NCI-H2029 treated with DMSO at 0.1 percent for 48 hours (cell line): Measurements from ENCODE around the gene THAP4.

Experiments
- DNase-seq: peaks from one replicate; lab custom pipeline; 2025; lab: John Stamatoyannopoulos, UW

The THAP4 gene

GRCh38 chr2:241638940-241639339 lies 2.0 kb upstream of the THAP4 start:
- no peak for DNase-seq

DNA sequence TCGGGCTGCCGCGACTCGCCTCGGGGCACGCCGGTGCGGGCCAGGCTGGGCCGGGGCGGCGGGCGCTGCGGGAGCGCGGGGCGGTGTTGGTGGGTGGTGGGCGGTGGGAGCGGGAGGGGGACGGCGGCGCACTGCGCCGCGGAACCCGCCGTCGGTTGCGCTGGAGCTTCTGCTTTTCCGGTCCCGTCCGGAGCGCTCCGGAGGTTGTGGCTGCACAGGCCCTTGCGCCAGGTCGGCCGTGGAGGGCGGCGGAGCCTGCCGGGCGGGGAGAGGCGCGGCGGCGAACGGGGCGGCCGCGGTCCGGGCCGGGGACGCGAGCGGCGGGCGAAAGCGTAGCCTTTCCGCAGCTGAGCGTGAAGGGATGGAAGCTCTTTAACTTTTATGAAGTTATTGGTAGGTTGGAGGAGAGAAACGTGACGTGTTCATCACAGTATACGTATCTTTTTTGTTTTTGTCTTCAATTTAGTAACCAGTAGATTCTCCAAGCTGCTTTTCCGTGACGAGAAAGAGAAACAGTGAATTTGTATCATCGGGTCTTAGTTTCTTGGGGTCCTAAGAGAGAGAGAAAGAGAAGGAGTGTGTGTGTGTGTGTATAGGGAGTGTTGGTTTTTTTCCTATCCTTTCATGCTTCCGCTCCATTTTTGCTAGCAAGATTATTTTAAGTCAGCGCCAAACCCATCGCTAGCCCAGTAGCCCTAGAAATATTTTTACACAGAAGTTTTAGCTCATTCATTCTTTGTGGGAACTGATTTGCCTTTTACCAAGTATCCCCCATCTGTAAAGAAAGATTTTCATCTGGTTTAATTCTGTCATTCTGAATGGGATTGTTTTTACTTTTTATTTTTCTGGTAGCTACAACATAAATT lies 1.1 kb upstream of the THAP4 start:
- no peak for DNase-seq

DNA sequence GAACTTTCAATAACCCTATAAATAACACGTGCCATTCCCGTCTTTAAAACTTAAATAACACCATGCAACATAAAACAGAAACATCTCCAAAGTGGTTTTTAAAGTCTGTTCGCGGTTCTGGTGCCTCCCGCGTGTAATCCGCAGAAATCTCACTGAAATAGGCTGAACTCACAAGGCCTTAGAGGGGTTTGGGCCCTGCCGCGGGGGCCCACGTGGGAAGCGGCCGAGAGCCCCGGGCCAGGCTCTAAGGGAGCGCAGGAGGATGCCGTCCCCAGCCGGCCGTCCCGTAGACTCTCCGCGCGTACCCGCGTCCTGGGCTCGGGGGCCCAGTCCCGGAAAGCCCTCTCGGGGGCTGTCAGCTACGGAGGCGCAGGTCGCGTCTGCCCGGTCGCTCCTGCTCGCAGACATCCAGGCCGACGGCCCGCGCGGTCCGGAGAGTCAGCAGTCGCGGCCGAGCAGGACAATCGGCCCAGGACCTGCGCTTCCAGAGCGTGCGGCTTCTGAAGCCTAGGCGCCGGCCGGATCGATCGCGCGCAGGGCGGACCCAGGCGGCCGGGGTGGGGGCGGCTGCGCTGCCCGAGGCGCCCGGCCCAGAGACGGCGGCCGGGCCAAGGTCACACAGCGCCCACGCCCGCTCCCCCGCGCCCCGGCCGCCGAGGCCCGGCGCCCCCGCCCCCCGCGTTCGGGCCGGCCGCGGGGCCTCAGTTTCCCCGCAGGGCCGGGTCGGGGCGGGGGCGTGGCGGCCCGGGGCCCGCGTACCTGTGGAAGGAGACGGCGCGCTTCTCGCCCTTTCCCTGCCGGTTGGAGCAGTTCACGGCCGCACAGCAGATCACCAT lies 558 bp downstream of the THAP4 start:
- DNase-seq = no peak

DNA sequence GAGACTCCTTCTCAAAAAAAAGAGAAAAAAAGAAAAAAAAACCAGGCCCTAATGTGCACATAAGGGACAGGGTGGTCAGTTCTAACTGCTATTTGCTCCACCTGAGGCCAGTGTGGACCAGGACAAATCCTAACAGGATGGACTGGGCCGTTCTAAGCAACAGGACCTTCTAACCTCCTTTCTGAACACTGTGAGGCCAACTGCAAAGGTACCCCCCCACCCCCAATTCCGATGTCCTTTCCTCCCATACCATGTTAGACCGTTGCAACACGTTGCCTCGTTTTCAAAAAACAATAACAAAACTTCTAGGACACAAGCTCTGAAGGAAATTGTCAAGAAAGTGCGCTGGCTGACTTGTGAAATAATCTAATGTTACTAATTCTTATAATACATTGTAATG lies 1.2 kb downstream of the THAP4 start:
- no peak for DNase-seq

- no peak for DNase-seq
These were observed 3.4 kb downstream of the THAP4 start for GRCh38 chr2:241633561-241633960.

GRCh38 chr2:241632478-241633325 lies 4.3 kb downstream of the THAP4 start:
- no peak for DNase-seq

GRCh38 chr2:241629762-241630435 lies 7.1 kb downstream of the THAP4 start:
- no peak for DNase-seq

GRCh38 chr2:241627675-241628074 lies 9.3 kb downstream of the THAP4 start:
- no peak for DNase-seq

GRCh38 chr2:241620419-241620769 lies 16.6 kb downstream of the THAP4 start:
- no peak for DNase-seq

DNA sequence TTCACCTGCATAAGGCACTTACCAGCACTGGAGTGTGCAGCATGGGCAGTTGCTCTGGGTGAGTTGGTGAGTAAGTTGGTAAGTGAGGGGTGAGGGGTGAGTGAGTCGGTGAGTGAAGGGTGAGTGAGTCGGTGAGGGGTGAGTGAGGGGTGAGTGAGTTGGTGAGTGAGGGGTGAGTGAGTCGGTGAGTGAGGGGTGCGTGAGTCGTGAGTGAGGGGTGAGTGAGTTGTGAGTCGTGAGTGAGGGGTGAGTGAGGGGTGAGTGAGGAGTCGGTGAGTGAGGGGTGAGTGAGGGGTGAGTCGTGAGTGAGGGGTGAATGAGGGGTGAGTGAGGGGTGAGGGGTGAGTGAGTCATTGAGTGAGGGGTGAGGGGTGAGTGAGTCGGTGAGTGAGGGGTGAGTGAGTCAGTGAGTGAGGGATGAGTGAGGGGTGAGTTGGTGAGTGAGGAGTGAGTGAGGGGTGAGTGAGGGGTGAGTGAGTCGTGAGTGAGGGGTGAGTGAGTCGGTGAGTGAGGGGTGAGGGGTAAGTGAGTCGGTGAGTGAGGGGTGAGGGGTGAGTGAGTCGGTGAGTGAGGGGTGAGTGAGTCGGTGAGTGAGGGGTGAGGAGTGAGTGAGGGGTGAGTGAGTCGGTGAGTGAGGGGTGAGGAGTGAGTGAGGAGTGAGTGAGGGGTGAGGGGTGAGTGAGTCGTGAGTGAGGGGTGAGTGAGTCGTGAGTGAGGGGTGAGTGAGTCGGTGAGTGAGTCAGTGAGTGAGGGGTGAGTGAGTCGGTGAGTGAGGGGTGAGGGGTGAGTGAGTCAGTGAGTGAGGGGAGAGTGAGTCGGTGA lies 17.1 kb downstream of the THAP4 start:
- DNase-seq = no peak

- no peak for DNase-seq
These were observed 18.1 kb downstream of the THAP4 start for GRCh38 chr2:241618829-241619228.

- no peak for DNase-seq
These were observed 18.6 kb downstream of the THAP4 start for GRCh38 chr2:241618296-241618805.

DNA sequence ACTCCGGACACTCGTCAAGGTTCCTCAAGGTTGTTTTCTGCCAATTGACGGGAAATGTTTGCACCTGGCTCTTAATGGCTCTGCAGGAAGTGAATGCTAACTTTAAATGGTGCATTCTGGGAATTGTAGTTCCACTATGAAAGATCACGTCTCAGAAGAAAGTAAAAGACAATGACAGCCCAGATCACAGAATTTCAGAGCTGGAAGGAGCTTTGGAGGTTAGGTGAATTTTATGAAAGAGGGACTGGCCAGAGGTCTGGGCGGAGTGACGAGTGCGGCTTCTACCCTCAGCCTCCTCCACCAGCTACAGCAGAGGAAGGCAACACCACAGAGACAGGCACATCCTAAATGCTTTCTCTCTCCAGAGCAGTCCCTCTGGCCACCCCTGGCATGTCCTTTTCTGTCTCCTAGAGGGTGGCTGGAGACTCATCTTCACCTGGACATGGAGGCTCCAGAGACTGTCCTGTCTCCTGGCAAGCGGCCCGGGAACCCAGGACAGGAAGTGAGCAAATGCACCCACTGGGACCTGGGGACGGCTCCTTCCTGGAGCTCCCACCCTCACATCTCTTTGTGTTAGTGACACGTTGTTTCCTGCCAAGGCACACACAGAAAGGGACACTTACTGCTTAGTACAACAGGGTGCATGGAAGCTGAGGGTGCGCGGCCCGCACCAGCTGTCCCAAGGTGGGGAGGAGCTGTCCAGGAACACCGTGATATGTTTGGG lies 19.4 kb downstream of the THAP4 start:
- DNase-seq = peak; percentile 76

GRCh38 chr2:241616168-241617125 lies 20.5 kb downstream of the THAP4 start:
- peak; percentile 44 for DNase-seq

DNA sequence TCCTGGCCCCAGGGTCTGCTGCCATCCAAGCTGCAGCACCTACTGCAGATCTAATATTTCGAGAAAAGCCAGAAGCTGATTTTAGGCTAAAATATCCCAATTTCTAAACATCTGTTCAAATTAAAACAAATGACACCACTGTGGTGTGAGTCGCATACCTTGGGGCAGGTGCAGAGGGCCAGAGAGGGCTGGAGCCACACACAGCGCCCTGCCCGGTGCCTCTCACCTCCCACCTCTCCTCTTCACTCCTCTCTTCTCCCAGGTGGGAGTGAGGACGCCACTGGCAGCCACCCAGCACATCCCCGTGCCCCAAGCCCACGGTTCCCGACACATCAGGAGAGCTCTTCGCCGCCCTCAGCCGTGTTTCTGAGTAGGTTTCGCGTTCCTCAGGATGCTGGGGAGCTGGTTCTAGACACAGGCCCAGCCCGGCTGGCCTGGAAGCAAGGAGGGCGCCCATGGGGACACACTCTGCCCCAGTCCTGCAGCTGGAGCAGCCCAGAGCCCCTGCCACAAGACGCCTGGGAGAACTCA lies 21.4 kb downstream of the THAP4 start:
- no peak for DNase-seq

DNA sequence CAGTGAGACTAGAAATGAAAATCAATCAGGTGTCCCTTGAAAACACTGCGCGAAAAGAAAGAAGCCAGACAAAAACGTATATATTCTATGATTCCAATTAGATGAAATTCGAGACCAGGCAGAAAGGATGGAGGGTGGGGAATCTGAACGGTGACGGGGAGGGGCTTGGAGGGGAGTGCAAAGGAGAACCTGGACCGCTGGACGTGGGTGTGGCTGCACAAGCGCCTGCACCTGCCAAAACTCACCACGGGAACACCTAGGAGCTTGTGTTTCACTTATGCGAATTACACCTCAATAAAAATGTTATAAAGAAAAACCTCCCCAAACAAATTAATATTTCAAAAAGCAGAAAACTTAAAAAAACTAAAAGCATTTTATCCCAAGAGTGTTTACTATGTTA lies 21.9 kb downstream of the THAP4 start:
- DNase-seq = no peak

DNA sequence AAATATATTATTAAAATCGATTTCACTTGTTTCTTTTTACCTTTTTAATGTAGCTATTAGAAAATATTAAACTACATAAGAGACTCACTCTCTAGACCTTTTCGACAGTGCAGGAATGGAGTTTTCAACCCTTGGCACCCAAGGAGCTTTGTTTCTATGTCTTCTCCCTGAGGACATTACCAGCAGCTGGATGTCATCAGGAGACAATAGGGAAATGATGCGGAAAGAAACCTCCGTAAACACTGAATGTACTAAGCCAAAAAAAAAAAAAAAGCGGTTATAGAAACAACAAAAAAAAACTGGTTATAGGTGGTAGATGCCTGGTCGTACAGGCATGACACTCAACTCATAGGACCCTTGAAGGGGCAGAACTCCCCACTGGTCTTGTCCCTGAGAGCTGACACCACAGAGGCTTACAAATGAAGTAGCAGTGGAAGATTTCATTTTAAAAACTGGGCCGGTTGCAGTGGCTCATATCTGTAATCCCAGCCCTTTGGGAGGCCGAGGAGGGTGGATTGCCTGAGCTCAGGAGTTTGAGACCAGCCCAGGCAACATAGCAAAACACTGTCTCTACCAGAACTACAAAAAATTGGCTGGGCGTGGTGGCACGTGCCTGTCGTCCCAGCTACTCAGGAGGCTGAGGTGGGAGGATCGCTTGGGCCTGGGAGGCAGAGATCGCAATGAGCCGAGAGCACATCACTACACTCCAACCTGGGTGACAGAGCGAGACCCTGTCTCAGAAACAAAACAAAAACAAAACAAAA lies 23.8 kb downstream of the THAP4 start:
- peak; percentile 67 for DNase-seq
